Right hindlimb (tissue), 1 donor: ENCODE data around the gene GRIN2A.

Source experiments
- DNase-seq: peaks from one replicate; pipeline ENCODE4 v3.0.0-alpha.2; 2018

Gene GRIN2A

DNA sequence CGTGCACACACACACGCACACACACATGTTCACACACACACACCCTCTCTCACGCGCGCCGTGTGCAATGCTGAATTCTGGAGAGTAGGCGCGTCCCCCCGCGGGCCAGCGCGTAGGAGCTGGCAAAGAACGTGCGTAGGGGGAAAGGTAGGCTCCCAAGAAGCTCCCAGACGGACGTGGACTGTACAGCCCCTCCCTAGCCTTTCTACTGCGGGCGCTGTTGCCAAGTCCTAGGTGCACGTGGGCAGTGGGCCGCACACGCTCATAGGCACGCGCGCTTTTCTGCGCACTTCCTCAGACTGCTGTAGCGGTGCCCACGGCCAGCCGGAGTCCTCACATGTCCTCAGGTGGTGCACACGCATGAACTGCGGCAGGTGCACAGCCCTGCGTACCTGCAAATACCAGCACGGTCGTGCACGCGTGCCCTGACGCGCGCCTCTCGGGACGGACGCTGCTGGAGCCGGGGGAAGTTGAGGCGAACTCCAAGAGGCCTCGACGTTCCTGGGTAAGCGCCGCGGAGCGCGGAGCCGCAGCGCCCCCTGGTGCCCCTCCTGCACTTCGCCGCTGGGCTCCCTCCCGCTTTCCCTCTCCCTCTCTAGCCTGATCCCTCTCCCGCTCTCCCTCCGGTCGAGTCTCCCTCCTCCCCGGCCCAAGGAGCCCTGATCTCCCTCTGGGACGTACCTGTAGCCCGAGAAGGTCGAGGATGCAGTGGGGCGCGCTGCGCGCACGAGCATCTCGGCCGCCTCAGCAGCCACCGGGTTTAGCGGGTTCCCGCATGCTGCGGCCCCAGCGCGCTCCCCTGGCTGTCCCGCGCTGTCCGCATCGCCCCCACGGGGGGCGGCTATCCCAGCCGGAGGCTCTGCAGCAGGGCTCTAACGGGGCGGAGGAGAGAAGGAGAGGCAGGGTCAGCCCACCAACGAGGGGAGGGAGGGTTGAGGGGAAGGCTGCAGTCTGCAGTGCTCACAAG is 749 bp downstream of the GRIN2A start:
- DNase-seq, result peak; percentile 81

DNA sequence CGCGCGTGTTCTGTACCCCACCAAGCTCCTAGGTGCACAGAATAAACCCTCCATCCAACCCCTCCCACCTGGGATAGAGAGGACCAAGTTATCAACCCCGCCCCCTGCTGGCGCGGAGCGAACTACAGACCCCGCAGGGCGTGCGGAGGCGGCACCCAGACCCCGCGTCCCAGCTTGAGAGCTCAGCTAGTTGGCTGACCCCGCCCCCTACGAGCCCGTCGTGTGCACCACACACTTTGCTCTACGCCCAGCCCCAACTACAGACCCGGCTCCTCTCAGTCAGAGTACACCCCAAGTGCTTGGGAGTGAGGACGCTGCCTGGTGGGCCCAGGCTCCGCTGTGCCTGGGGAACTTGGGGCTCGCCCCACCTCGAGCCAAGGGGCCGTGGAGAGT is 1.5 kb downstream of the GRIN2A start:
- DNase-seq, result peak; percentile 34

DNA sequence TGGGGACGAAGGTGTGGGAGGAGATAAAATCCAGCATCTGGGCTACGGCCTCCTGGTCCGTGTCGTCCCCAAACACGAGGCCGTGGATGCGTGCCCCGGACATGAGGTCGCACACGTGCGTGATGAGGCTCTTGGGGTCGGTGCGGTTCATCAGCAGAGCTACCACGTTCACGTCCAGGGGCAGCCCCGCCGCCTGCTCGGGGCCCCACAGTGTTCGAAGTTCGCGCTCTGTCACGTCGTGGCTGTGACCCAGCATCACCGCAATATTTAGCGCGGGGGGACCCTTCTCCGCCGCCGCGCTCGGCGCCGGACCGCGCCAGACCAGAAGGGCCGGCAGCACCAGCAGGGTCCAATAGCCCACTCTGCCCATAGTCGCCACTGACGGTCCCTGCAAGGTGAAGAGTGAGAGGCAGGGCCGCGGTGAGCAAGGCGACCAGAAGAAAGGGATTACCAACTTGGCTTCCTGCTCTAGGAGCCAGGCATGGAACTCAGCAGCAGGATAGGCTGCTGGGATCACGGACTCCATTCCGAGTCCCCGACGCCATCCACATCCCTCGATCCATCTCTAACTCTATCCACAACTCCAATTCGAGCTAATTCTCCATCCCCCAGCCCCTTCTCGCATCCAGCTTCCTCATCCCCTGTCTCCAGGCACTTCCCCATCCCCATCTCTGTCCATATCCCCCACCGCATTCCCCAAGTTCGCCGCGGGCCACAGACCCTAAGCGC is 2.0 kb downstream of the GRIN2A start:
- DNase-seq, result no peak

DNA sequence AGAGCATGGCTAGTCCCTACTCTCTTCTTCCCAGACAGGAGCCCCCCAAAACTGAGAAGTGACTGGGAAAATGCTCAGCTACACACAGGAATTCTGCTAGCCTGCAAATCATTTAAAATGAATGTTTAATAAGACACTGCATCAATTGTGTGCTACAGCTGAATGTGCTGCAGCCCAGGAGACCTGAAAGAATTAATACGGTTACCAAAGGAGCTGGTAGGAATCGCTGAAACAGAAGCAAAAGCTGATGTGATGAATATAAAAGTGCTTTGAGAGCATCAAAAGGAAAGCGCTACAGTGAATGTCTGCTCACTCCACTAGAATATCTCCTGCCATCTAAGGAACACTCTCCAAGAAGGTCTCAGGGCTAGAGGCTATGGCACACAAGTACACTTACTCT is 3.7 kb downstream of the GRIN2A start:
- DNase-seq, result no peak

DNA sequence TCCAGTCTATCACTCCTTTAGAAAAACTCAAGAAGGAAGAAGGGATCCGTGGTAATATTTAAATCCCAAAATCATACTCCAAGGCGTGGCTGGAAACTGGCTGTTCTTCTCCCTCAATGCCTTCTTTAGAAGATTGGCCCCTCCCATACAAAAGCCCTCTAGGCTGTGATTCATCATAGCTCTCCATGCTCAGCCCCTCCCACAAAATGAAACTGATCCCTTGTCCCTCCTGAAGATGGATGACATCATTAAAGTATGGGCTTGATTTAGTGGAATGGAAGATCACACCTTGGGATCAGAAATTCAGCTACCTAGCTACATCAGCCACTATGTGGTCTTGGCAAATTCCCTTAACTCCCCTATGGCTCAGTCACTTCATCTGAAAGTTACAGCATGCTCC is 4.1 kb downstream of the GRIN2A start:
- DNase-seq, result no peak

DNA sequence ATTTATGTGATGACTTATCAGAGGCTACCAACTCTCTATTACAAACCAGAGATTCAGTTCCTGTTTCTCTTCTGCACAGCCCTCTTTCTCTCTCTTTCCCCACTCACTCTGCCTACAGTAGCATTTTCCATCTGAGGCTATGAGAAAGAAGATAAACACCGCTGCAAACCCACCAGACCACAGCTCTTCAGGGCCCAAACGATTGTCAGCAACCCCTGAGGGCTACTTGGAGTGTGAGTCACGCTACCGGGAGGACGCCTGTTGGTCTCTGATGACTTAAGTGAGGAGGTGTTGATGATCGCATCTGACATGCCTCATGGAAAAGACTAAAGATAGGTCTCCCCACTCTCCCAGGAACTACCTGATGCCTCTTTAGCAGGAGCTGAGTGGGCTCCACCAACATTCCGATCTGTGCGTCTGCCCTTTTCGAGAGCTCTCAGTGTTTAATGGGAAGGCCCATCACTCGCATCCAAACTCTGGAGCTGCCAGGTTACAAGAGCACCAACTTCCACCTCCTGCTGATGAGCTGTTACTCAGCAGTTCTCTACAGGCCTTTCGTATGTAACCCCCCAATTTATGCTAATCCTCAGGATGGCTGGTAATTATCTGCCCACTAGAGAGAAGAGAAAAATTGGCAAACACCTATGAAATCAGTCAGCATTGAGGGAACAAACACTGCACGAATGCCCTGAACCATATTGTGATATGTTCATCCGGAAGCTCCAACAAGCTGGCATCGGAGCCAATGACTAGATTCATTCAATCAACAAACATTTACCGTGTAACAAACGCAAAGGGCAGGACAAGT is 9.2 kb downstream of the GRIN2A start:
- DNase-seq, result no peak

DNA sequence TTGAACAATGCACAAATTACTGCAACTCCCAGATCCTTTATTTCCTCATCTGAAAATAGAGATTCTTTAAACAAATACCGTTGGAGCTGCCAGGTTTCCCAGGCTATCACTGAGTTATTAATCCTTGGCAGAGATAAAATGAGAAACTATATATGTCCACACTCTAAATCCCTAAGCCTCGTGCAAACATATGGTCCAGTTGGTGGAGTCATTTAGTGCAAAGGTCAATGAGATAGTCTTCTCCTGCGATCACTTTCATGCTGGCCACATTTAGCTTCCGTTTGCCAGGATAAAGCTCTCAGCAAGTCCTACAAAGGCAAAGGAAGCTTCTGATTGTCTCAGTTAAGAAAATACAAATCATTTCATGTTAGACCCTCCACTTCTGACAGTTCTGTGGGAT is 11.0 kb downstream of the GRIN2A start:
- DNase-seq, result no peak

DNA sequence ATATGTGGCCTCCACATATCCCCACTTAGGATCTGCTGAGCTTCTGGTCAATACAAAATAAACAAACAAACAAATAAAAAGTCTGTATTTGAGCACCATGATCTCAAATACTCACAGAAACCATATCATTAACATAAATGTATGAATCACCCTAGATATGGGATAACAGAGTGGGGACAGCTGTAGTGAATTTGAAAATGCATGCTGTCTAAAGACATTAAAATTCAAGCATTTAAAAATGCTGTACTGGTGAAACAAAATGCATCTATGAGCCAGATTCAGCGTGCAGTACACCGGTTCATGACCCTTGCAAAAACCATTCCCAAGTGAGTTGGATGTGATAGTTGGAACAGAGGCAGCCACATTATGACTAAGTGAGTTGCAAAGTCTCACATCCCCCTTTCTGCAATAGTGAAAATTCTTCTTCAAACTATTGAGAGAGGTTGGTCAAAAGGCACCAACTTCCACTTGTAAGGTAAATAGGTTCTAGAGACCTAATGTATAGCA is 12.3 kb downstream of the GRIN2A start:
- no peak for DNase-seq

DNA sequence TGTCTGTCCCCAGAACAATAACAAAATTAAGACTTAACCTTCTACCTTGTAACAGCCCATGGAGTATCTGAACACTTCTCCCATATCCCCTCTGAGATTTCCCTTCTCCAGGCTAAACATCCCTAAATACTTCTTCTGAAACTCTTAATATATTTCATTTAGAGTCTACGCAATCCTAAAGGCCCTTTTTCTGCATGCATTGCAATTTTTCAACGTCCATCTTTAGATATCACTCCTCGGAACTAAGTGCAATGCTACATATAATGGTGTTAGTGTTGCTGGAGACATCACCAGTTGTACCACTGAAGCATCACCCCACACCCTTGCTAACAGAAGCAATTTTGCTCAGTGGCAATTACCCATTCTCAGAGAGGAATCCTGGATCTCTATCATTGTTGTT is 13.2 kb downstream of the GRIN2A start:
- no peak for DNase-seq

DNA sequence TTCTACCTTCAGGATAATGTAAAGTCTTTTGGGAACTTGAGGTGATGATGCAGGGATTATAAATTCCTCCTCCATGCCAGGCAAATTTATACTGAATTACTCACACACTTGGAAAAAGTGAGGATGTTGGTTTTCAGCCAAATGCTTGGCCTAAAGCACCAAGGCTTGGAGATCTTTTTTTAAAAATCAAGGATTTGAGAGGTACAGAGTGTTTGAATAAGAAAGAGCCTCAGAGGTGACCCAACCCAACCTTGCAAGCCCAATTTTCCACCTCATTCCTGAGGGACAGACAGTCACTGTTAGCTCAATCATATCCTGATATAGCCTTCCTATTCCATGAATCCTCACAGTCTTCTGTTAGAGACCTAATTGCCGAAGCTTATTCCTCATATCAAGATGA is 14.0 kb downstream of the GRIN2A start:
- DNase-seq, result no peak

DNA sequence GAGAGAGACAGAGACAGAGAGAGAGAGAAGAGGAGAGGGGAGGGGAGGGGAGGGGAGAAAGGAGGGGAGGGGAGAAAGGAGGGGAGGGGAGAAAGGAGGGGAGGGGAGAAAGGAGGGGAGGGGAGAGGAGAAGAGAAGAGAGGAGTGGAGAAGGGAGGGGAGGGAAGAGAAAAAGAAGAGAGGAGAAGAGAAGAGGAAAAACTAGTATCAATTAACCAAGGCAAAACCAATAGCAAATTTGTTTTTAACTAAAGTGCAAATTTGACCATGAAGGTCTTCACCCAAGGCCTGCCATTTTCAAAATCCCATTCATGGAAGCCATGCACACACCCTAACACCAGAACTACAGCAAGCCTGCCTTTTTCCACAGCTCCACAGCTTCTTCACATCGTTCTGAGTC is 16.6 kb downstream of the GRIN2A start:
- no peak for DNase-seq

DNA sequence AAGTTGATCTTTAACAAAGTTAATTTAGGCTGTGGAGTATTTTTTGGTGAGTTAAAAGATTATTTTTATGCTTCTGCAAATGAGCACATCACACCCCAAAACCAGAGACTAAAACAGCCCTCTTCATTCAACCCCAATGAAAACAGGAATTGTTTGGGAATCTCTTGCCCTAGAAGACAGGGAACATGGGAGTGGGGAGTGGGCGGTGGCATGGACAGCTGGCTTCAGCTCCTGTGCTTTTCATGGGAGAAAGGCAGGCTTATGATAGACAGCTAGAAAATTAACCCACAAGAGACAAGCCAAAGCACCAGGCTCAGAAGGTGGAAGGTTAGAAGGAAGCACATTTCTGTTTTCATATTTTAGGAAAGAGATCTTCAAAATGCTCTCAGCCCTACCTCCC is 19.2 kb downstream of the GRIN2A start:
- no peak for DNase-seq

DNA sequence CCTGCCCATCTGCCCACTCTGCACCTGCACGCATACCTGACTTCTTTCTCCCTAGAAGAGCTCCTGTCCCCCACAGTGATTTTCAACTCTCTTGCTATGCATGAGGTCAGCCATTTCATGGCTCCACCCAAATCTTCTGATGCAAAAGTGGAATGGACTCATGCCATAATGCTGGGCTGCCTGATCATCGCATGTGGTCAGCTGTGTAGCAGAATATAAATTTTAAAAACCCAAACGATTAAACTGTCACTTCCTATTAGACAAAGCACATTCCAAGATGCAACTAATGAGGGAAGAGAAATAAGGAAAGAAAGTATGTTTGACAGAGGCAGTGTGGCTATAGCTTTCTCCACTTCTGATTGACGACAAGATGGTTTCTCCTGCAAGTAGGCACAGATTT is 26.1 kb downstream of the GRIN2A start:
- DNase-seq, result no peak

DNA sequence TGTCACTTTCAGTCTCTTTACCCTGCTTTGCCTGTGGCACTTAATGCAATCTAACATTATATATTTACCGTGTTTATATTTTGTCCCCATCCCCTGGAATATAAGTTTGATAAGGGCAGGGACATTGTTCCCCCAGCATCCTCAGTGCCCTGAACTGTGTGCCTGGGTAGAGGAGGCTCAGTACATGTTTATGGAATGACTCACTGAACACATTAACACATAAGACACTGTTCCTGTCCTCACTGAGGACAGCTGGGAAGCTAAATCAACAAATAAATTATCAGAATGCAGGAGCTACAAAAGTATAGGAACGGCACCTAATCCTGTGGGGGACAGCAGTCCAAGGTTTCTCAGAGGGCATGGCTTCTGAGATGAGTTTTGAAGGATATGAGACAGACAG is 27.8 kb downstream of the GRIN2A start:
- no peak for DNase-seq

DNA sequence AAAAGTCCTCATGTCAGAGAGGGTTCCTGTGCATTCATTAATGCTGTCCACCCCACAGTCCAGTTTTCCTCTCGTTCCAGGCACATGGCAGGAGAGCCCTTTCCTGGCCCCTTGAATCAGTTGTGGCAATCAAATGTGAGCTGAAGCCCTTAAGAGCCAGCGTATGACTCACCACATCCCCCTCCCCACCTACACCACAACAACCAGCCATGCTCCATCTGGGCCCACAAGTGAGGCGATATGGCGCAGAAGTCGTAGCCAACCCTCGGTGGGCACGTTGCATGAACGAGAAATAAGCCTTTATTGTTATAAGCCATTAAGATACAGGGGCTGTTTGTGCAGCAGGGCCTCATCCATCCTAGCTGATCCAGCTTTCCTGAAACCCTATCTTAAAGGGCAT is 28.2 kb downstream of the GRIN2A start:
- DNase-seq, result no peak

DNA sequence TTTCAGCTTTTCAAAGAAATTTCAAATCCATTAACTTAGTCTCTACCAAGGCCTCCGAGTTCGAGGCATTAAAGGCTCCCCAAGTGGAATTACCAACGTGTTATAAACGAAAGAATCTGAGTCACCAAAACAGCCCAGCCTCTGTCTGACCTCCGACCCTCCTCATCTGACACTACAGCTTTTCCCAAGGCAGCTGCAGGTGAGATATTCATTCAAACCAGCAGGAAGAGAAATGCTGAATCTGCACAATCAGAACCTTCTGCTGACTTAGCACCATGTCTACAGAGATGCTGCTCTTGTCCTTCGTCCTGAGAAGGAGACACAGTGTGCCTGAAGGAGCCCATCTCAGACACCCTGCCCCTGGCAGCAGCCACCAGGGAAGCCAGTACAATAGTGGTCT is 30.5 kb downstream of the GRIN2A start:
- DNase-seq, result no peak

DNA sequence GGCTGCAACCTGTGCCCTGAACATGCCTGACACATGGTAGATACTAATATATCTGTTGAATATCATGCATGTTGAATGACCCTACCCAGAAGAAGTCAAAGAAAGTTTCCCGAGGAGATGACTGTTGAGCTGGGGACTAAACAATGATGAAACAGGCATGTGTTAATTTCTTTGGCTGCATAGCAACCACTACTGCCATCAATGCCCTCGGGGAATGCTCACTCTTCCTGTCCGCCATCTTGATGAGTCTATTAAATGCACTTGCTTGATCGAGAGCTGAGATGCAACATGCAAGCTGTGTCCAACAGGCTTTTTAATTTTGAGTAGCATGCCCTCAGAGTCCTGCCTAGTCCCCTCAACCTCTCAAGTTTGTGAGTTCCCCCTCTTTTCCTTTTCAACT is 31.3 kb downstream of the GRIN2A start:
- no peak for DNase-seq

DNA sequence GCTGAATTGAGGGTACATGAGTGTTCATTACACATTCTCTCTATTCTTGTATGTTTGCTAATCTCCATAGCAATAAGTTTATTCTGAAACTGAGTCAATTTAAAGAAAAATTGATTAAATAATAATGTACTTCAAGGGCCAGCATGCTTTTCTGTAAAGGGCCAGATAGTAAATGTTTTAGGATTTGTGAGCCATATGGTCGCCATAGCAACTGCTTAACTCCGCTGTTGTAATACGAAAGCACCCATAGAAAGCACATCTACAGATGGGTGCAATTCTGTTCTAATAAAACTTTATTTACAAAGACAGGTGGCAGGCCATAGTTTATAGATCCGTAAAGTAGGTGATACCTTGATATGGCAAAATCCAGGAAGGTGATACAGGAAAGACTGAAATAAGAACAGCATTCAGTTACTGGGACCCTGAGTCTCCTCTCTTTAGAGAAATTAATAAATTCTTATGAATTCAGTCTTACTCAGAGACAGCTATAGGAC is 36.6 kb downstream of the GRIN2A start:
- DNase-seq, result no peak

DNA sequence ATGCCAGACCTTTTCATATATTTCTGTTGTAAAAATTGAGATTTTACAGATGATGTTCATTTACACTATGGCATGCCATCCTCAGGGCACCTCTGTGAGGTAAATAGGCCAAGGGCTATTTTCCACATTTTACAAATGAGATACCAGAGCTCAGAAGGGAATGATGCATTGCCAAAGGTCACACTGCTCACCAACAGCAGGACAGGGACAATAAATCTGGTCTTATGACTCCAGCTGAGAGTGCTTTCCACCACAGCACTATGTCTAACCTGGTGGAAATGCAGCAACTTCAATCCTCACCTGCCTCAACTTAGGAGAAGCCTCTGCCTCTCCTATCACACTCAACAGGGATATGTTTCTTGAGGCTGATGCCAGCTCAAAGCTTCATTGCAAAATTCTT is 40.6 kb downstream of the GRIN2A start:
- DNase-seq, result no peak

DNA sequence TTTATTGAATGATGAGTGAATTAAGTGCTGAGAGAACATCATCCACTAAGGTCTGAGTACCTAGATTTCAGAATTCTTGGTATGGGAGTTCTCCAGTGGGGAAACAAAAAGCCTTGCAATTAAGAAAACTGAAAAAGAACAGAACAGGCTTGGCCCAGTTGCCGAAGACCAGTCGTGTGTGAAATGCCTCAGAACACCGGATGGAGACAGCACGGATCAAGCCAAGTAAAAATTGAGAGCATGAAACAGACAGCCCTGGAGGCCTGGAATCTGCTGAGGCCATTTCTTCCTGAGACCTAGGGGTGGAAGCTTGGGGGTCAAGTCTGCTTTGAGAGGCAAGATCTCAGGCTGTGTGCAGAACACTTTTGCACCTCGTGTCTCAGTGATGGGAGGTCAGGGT is 43.3 kb downstream of the GRIN2A start:
- no peak for DNase-seq

DNA sequence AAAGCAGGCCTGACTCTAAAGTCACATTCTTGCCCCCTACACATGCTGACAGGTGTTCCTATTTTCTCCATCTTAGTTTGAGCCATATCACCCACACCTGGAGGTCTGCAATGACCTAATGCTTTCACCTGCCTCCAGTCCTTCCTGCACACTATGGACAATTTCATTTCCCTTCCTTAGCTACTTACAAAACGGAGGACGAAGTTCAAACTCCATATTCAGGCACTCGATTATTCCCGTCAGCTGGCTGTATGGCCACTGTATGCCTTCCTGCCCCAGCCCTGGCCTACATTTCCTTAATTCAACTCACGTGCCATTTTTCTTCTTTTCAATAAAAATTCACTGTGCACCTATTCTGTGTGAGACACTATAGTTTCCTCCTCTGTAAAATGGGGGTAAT is 44.9 kb downstream of the GRIN2A start:
- no peak for DNase-seq

DNA sequence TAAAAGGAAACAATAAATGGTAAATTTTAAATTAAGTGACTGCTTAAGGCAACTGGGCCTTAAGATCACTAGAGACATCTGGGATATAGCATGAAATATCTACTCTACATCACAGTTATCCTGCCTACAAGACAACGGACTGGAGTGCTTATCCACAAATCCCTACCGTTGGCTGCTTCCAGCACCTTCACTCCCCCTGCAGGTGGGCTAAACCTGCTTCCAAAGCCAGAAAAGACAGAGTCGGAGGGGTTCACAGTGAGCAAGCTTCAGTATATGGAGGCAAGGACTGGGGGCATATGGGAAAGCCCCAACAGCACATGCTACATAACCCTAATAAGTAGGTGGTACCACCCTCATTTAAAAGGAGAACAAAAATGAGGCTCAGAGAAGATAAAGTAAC is 45.3 kb downstream of the GRIN2A start:
- DNase-seq, result no peak

DNA sequence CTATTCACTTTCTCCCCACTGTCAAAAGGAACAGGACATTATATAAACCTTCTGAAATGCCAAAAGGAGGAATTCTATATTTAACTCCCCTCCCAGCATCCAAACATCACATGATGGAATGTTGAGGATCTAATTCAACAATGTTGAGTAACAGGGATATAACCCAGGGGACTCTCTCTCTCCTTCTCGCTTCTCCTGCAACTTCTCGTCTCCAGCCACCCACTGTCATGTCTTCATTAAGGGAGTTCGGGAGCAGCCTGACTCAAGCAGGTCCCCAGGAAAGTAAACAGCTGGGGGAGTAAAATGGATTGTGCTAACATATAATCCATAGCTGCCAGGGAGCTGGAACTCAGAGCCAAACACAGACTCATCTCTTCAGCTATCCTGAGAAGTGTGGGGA is 51.7 kb downstream of the GRIN2A start:
- DNase-seq, result no peak
